OCI-M1 (cell line): ENCODE results near the gene DAND5.

Experiments used
- DNase-seq: peaks from one replicate; lab custom pipeline; 2025; lab: John Stamatoyannopoulos, UW

The DAND5 gene

DNA sequence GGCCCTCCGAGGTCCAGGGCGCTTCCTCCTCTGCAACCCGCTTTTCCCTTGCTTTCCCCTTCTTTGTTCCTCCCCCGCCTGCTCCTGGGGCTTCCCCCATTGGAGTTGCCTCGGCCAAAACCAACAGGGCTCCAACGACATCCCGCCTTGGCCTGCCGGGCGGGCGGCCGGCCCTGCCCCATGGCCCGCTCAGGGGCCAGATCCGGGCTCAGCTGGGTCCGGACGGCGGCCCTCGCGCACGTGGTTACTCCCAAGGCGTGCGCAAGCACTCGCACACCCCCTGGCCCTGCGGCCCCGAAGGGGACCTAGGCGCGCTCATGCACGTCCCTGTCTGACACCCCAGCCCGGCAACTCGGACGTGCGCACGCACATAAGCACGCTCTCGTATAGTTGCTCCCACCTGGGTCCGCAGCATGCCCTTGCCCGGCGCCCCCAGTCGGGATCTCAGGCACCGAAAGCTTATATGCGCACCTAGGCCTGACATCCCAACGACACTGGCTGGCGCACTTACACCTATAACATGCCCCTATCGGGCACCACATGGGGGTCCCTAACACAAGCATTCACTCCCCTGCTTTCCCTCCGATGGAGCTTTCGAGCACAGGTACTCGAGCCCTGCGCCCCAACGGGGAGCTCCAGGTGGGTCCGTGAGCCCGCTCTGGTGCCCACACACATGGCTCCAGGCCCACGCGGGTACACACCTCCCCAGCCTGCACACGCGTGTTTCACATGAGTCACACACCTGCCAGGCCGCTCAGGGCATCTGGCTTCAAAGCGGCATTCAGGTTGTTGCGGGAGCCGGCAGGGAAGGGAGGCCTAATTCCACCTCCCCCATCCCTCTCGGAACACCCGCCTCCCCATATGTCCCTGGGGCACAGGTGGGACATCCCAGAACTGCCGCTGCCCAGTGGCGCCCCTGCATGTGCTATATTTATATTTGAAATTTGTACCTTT lies 40.9 kb downstream of the DAND5 start:
- DNase-seq = no peak

DNA sequence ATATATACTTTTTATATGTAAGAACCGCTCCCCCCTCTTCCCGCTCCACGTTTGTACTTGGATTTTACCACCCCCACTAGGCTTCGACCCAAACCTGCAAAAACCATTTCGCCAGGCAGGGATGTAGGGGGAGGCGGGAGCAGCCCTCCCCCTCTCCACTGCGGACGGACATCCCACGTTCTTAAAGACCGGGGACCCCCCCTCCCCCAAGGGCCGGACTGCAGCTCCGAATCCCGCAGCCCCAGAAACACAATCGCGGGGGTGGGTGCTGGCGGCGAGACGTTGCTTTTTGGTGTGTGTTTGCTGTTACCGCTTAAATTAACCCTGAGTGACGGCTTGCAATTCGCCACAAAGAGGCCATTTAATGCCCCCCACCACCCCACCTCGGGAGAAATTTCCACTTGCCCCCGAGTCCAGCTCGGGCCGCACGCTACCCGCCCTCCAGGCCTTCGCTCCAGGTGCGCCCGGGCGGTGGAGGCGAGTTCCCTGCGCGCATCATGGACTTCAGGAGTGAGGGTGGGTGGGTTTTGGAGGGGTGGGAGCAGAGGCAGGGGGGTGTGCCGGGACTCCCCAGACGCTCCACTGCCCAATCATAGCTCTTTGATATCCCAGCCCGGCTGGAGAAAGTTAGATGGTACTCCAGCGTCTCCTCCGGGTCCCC lies 41.7 kb downstream of the DAND5 start:
- no peak for DNase-seq

DNA sequence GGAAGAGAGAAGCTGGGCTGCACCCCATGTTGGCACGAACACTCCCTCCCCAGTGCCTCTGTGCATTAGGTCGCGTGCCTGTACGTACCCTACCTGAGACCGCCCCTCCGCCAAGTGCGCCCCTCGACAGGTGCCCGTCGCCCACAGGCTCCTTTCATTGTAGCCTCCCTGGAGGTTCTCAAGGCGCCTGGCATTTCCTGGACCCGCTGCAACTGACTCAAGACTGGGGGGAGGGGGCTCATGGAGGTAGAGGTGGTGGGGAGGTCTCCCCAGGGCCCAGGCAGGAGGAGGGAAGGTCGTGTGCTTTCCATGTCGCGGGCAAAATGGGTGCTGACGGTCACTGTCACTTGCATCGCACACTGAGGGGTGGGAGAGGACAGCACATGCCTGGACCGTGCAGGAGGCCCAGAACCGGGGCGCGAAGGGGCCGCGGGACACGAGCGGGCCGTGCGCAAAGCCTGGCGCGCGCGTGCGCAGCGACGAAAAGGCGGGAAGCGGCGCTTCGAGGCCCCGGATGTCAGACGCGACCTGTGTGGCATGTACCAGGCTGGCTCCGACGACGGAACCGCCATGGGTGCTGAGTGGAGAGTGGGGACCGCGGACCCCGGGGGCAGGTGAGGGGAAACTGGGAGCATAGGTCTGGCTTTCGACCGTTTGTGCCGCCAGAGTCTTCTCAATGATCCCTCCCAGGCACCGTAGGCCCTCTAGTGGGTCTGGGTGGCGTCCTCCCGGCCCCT lies 42.4 kb downstream of the DAND5 start:
- DNase-seq = no peak

DNA sequence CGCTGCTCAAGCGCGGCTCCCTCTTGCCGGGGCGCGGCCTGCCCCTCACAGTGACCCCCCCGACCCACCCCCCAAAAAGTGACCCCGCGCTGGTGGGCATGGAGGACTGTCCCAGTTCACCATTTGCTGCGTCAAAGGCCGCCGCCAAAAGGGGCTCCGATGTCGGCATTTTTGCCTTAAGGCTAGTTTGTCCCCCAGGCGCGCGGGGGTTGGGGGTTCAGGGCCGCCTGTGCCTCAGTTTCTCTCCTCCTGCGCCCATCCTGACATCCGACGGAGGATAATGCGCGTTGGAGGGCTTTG lies 43.0 kb downstream of the DAND5 start:
- DNase-seq = no peak

DNA sequence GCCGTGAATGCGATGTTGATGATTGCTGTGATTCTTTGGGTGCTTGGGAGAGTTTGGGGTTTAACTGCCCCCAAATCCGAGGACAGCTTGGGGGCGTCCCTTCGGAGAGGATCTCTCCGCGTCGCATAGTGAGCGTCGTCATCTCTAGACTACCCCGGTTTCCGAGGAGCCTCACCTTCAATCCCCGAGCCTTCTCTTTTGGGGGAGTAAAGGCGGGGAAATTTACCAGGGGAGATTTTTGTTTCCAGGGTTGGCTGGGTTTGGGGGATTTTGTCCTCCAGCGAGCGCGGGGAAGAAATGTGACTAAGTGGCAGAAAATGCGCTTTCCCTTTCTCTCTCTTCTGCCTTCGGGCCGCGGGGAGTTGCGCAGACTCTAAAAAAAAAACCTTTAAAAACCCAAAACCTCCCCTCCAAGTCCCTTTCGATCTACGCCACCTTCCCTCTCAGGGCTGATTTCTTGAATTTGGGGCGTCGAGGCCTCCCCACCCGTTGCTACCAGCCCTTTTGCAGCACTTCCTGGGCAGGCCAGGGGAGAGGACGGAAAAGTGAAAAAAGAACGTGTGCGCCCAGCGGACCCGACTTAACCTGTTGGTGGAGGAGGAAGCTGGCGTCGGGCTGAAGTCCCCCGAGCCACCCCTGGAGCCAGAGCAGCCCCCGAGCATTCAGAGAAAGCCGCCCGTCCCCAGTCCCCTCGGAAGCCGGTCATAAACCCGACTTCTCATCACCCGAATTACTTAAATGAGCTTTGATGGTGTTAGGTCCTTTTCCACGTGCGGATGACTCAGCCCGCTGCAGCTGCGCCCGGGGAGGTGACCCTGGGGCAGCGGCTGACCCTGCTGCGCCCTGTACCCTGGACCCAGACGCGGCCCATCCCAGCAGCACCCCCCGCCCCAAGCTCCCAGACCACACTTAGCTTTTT lies 43.6 kb downstream of the DAND5 start:
- no peak for DNase-seq

DNA sequence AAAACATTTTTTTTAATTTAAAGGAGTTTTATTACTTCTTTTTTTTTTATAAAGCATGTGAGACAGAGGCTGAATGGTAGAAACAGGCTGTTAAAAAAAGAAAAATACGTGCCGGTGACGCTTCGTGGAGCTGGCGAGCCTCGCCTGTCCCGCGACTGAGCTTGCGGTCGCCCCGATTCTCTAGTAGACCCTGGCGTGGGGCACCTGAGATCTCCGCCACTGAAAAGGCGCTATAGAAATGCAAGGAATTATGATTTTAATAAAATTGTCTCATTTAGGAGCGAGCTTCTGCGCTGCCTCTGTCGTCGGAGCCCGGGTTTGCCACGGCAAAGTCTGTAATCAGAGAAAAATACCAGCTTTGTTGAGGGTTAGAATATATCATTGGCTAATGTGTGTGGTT lies 44.3 kb downstream of the DAND5 start:
- no peak for DNase-seq

DNA sequence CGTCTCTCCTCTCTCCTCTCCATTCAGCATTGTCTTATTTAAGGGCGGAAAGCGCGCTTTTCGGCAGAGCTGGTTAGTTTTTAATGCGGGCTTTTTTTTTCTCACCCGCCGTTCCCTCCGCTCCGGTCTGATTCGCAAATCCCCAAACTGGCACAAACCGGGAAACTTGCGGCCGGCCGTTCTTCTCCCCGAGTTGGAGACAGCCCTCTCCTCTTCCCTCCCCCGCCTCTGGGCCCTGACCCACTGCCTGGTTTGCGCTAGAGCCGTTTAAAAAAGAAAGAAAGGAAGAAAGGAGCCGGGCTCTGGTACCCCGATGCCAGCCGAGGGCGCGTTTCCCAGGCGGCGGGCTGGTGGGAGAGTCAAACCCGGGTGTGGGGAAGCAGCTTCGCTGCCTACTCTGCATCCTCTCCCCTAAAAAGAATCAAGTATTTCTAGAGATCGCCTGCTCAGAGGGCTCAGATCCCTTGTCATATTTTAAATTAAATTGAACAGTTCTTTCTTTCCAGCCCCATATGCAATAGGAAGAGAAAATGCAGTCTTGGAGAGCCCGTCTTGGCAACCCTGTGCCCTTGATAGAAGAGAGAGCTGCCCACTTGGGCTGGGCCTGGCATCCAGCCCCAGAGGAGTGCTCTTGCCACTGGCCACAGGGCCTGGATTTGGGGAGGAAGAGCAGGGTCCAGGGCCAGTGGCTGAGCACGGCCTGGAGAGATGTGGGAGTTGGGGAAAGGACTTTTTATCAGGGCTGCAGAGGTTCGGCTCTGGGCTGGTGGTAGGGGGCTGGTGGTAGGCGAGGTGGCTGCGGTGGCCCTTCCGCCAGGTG lies 44.9 kb downstream of the DAND5 start:
- no peak for DNase-seq

DNA sequence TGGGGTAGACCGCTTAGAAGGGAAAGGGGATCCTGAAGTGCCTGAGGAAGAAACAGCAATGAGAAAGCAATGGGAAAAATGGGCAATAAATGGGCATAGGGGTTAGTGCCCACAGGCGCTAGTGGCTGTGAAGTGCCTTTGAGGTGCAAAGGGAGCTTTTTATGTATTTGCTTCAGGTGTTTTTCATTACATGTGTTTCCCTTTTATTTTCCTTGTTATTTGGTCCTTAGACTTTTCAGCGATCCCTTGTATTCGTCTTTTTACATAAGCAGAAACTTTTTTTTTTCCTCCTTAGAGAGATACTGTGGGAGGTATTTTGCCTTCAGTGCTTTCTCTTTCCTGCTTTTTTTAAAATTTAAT lies 45.5 kb downstream of the DAND5 start:
- DNase-seq = no peak

DNA sequence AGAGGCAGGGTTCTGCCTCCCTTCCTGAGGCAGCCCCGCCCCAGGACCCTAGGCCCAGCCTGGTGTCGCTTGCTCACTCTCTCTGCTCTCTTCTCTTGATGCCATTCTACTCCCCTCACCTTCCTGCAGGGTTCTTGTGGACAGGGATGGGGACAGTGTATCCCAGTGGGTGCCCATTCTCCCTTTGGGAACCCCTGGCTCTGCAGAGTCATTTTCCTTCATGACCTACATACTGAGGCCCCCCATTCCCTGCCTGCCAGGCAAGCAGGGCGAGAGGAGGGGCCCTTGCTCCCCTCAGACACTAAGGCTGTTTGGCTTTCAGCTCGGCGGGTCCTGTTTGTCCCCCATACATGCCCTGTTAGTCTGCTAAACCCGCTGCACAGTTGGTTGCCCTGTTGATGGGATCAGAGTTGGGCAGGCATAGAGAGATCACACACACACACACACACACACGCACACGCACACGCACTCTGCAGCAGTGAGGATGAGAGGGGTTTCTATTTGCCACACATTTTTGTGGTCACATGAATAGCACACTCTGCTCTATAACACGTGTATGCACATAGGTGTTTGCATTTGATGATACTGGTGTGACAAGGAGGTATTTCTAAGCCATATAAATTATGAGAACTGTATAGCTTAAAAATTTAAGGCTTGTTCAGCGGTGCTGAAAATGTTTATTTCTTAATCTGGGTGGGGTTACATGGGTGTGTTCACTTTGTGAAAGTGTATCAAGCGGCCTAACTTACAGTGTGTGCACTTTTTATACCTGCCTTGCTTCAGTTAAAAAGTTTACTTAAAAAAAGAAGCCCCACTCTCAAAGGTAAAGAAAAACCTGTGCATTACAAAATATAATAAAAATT lies 46.2 kb downstream of the DAND5 start:
- no peak for DNase-seq

DNA sequence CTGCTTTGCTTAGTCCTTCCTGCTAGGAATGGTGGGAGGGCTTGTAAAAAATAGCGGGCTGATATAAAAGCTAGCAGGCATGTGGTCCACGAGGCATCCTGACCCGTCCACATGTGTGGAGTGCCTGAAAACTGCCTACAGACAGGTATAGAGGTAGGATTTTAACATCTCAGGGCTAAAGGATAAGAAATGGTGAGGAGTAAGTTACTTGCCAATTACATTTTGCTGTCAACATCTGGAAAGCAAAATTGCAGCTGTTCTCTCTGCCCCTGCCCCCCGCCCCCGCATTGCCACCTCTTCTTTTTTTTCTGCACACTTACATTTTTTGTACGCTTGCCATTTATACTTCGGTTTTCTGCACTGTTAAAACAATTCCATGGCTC lies 46.9 kb downstream of the DAND5 start:
- DNase-seq = no peak

DNA sequence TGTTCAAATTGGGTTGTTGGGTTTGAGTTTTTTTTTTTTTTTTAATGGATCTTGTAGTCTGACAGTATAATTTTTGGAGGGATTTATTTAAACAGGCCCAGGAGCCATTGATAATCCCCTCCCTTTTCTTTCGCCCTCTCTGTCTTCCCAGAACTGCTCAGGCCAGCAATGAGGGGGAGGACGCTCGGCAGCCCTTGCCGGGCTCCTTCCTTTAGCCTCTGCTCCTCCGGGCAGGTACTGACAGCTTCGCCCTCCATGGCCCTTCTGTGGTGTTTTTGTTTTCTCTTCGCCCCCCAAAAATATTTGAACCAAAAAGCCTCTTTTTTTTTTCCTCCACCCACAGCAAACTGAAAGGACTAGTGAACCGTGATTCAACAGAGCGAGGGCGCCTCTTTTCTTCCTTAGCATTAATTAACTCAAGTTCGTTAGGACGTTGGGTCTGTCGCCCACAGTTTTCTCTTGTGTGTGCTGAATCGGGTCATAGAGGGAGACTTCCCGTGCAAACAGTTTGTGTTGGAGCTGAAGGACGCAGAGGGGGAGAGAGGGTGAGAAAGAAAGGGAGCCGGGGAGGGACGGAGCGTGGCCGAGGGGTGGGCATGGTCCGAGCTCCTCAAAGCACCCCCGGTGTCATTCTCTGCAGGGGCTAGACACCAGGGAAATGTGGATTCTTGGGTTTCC lies 47.4 kb downstream of the DAND5 start:
- no peak for DNase-seq

DNA sequence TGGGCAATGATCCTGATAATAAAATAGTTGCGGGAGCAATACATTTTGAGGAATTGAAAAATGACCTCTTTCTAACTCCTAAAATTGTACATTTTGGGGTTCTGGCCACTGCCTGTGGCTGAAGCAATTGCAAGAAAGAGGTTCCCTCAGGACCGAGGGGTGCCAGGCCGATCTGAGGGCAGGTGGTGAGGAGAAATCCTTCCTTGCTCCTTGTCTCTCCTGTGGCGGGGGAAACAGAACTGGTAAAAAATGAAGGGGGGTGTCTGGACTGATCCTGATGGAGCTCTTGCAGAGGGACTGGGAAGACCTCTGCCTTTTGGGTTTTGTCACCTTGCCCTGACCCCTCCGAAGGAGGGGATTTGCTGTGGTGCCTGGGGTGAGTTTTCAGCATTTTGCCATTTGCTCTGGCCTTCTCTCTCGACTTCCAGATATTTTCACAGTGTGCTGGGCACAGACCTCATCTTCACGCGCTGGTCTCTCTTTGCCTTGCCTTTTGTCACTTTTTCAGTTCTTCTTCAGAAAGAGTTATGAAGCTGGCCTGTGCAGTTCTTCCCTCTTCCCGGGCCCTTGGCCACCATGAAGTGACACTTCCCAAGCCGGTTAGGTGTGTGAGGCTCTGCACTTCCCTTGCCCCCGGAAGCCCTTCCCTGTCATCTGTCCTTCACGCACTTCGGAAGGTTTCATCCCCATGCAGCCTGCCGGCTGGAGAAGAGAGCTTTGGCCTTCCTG lies 48.1 kb downstream of the DAND5 start:
- DNase-seq = no peak

DNA sequence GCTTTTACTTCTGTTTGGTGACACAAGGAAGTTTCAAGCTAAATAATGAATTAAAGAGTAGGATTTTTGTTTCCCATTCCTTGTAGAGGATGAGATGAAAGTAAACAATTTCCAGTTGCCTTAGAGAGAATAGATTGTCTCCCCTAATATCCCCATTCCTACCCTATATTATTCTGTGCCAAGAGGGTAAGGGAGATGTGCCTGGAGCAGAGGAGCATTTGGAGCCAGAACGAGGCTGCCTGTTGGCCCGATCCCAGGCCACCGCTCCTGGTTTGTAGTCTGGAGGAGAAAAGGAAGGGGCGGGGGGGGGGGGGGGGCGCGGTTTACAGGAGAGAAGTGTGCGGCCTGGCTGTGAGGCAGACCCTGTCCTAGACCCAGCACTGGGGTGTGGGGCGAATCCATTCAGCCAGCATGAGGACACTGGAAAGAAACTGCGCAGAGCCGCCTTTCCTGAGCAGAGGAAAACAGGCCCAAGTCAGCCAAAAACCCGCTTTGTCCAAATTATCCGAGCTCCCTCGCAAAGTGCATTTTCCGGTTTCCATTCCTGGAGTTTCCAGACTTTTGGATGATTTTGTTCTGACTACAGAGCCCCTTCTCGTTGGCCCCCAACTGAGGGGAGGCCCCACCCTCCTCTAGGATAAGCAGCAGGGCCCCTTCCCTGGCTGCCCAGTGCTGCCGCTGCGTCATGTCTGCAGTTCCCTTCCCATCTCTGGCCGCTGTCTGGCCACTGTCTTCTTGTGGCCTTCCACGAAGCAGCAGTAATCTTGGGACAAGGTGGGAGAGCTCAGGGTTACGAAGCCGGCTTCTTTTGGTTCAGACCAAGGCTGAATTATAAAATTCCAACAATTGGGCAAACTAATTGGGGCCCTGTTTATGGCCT lies 48.9 kb downstream of the DAND5 start:
- no peak for DNase-seq

DNA sequence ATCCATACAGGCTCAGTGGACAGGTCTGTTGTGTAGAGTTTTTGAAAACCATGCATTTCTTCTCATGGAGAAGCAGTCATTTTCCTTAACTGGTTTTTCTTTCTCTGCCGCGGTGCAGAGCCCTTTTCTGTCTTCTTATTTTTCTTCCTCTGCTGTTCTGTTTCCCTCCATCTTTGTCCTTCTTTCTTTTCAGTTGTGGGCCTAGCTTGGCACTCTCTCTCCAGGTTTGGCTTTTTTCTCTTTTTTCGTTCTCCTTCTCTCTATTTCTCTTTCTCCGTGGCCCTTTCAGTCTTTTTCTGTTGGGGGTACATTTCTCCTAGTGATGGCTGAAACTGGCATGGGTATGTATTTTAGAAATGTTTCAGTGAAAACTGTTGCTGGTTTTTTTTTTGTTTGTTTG lies 50.0 kb downstream of the DAND5 start:
- no peak for DNase-seq

DNA sequence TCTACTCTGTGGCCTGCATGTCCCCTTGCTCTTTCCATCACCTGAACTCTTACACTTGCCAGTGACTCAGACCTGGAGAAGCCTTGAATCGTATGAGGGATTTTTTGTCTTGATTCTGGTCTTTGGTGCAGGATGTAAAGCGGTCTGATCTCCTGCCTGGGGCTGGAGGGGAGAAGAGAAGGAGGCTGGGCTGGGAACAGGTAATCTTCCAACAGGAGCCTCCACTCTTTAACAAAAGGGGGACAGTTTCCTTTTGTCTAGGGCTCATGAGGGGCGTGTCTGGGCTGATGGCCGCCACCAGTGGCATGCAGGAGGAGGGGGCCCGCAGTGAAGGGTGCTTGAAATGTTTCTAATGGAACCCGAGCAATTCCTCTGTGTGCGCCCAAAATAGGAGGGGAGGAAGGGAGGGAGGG lies 50.6 kb downstream of the DAND5 start:
- DNase-seq = no peak

DNA sequence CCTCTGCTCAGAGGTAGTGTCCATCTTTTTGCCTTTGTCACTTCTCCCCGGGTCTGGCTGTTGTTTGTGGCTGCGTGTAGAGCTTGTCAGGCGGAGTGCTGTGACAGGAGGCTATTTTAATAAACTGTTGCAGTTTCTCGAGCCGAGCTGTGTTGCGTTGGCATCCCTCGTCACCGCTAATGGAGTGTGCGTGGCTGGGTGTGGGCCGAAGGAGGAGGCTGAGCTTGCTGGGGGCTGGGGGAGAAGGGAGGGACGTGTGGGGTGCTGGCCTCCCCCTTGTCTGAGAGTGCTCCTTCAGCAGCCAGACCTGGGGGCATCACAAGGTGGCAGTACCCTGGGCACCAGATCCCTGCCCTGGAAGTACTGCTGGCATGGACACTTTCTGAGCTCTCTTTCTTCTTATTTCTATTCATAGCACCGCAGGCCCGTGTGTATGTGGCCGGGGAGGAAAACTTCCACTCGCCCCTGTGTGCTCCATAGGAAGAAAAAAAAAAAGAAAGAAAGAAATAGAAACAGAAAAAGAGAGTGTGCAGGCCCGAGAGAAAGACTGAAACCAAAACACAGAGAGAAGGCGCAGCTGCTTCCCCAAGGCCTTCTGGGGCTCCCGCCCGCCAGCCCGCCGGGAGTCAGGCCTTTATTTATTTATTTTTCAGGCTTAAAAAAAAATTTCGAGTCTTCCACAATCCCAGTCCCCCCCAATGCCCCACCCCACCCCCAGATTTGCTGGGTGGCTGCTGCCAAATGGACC lies 52.9 kb downstream of the DAND5 start:
- DNase-seq = no peak
